Activated B cell treated with CpG ODN at 0.5 μM for 24 hours (primary cell): ENCODE results near the gene RNF145. TPM values are rescaled to one million over a fixed set of nuclear protein-coding genes. Genes with fewer than 3 reads are reported as not detected.
"Not testable (repeated sequence)": the region's sequence is repeated elsewhere in the genome, so short reads cannot be mapped to it uniquely, and the experiment has no call there.

Source experiments
- ATAC-seq: fragments of 200-7000 bp; cut with Tn5 transposase; one replicate; pipeline ENCODE4 v1.10.0; 2021; ENCODE audit warnings: low read depth, mild to moderate bottlenecking, moderate library complexity
- CTCF ChIA-PET: fragments of 350-600 bp; sonication (Branson Sonifier 250); formaldehyde crosslinking; loops from one replicate; lab custom pipeline; 2021; ENCODE audit warnings: antibody characterized with exemption; lab: Charles Lee
- POLR2A ChIA-PET: fragments of 350-600 bp; sonication (Branson Sonifier 250); formaldehyde crosslinking; loops from one replicate; lab custom pipeline; 2021; ENCODE audit warnings: antibody characterized with exemption; lab: Charles Lee
- DNase-seq: peaks from one replicate; pipeline ENCODE4 v3.0.0; 2022
- H3K27ac Mint-ChIP-seq: one replicate; pipeline ENCODE4 v1.8.0; 2020; ENCODE audit warnings: mixed read lengths
- H3K27me3 Mint-ChIP-seq: one replicate; pipeline ENCODE4 v1.8.0; 2021; ENCODE audit warnings: mixed read lengths
- H3K36me3 Mint-ChIP-seq: one replicate; pipeline ENCODE4 v1.8.0; 2021; ENCODE audit warnings: low read depth, mixed read lengths
- H3K4me1 Mint-ChIP-seq: one replicate; pipeline ENCODE4 v1.8.0; 2021; ENCODE audit warnings: mixed read lengths
- H3K4me3 Mint-ChIP-seq: one replicate; pipeline ENCODE4 v1.8.0; 2020; ENCODE audit warnings: mild to moderate bottlenecking, mixed read lengths
- H3K9me3 Mint-ChIP-seq: one replicate; pipeline ENCODE4 v1.8.0; 2020; ENCODE audit warnings: mixed read lengths
- CTCF ChIP-seq: fragments of 200-600 bp; IDR thresholded peaks from one replicate; pipeline ENCODE4 v1.8.0; 2022; ENCODE audit warnings: antibody characterized with exemption, mild to moderate bottlenecking
- intact Hi-C: fragments of 100-400 bp; cut with micrococcal nuclease; formaldehyde crosslinking; loops from one replicate; pipeline ENCODE4 v1.15.1; 2024
- total RNA-seq: library from RNA; stranded (reverse); gene quantifications from 2 replicates; pipeline ENCODE4 v1.2.3, GENCODE V29; 2022

RNF145 gene
- total RNA-seq, 1 donor from 2014 or later, result 66.1 TPM

- DNase-seq (no peak), ATAC-seq (no peak)
- no peaks in the 10 kb centered on the region for H3K9me3 Mint-ChIP-seq
- no peak overlapping the region for H3K4me3 Mint-ChIP-seq
- no peaks in the 10 kb centered on the region for H3K4me1 Mint-ChIP-seq
- intact Hi-C loops, result no loop called here
- H3K27ac Mint-ChIP-seq, result no peak overlapping the region
- no peaks in the 10 kb centered on the region for H3K36me3 Mint-ChIP-seq
- H3K27me3 Mint-ChIP-seq, result no peaks in the 10 kb centered on the region
- TF ChIP-seq CTCF, result no peak
- POLR2A ChIA-PET, result no interaction called here
- CTCF ChIA-PET, result no interaction called here
Measured at GRCh38 chr5:159230657-159231056, 21.3 kb upstream of the RNF145 start.

DNA sequence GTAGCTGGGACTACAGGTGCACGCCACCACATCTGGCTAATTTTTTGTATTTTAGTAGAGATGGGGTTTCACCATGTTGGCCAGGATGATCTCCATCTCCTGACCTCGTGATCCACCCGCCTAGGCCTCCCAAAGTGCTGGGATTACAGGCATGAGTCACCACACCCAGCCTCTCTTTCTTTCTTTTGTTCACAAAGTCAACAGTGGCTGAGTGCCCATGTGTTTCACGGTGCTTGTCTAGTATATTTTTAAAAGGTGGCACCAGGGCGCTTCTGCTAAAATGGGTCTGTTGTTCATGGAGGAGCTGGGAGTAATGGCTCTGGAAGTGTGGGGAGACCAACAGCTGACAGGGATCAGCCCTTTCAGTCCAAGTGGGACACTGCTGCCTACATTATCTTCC, 18.7 kb upstream of the RNF145 start:
- H3K27ac Mint-ChIP-seq, H3K9me3 Mint-ChIP-seq, H3K27me3 Mint-ChIP-seq, POLR2A ChIA-PET, ATAC-seq, DNase-seq, H3K4me1 Mint-ChIP-seq, intact Hi-C loops, H3K36me3 Mint-ChIP-seq, H3K4me3 Mint-ChIP-seq, CTCF ChIA-PET: not testable (repeated sequence)

DNA sequence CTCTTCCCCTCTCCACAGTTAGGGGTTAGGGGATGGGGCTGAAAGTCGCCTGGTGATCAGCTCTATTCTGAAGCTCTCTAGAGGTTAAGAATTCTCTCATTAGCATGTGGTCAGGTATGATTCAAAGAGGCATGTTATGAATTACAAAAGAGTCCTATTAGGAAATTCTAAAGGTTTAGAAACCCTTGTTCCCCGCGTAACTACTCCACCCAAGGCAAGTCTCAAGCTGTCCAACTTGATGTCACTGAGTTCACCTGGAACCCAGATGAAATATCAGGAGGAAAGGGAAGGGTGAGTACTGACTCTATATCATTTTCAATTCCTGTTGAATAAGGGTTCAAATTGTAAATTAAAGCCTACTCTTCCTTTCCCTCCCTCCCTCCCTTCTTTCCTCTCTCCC, 18.1 kb upstream of the RNF145 start:
- no peaks in the 10 kb centered on the region for H3K36me3 Mint-ChIP-seq
- POLR2A ChIA-PET, result no interaction called here
- no peak for ATAC-seq
- H3K9me3 Mint-ChIP-seq, result no peaks in the 10 kb centered on the region
- no peak for DNase-seq
- H3K4me1 Mint-ChIP-seq, result no peaks in the 10 kb centered on the region
- no peak overlapping the region for H3K4me3 Mint-ChIP-seq
- no peaks in the 10 kb centered on the region for H3K27me3 Mint-ChIP-seq
- no peak for TF ChIP-seq CTCF
- CTCF ChIA-PET, result no interaction called here
- intact Hi-C loops, result no loop called here
- H3K27ac Mint-ChIP-seq, result no peak overlapping the region

GRCh38 chr5:159226451-159226850, 17.1 kb upstream of the RNF145 start:
- Mint-ChIP-seq H3K27me3 (no peaks in the 10 kb centered on the region), H3K27ac (no peak overlapping the region), H3K9me3 (no peaks in the 10 kb centered on the region), H3K4me3 (no peak overlapping the region), H3K4me1 (no peaks in the 10 kb centered on the region), H3K36me3 (no peaks in the 10 kb centered on the region)
- POLR2A ChIA-PET, result no interaction called here
- no peak for DNase-seq
- CTCF ChIA-PET, result interaction anchor here (0.7 kb wide), 1 partner anchor 1755 kb away, joined by 3 read pairs; no protein-coding TSS in a partner anchor
- no peak for ATAC-seq
- no peak for TF ChIP-seq CTCF
- intact Hi-C loops, result no loop called here

DNA sequence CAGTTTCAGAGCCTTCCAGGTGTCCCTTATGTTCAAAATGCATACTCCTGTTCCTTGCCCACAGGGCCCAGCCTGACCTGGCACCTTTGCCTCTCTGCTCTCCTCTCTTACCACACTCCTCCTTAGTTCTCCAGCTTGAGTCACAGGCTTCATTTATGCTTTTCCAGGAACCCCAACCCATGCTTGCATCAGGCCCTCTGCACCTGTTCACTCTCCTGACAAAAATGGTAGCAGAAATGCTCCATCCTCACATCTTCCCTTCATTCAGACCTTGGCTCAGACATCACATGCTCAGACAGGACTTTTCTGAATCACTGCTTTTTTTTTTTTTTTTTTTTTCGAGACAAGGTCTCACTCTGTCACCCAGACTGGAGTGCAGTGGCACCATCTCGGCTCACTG, 15.1 kb upstream of the RNF145 start:
- no peak overlapping the region for H3K4me3 Mint-ChIP-seq
- H3K27me3 Mint-ChIP-seq, result no peaks in the 10 kb centered on the region
- no peak for DNase-seq
- intact Hi-C loops, result no loop called here
- ATAC-seq, result no peak
- ChIA-PET POLR2A (interaction anchor here (0.6 kb wide), 1 partner anchor 529 kb away, joined by 3 read pairs; no protein-coding TSS in a partner anchor), CTCF (no interaction called here)
- H3K27ac Mint-ChIP-seq, result no peak overlapping the region
- TF ChIP-seq CTCF, result no peak
- no peaks in the 10 kb centered on the region for H3K36me3 Mint-ChIP-seq
- no peaks in the 10 kb centered on the region for H3K4me1 Mint-ChIP-seq
- H3K9me3 Mint-ChIP-seq, result no peaks in the 10 kb centered on the region

DNA sequence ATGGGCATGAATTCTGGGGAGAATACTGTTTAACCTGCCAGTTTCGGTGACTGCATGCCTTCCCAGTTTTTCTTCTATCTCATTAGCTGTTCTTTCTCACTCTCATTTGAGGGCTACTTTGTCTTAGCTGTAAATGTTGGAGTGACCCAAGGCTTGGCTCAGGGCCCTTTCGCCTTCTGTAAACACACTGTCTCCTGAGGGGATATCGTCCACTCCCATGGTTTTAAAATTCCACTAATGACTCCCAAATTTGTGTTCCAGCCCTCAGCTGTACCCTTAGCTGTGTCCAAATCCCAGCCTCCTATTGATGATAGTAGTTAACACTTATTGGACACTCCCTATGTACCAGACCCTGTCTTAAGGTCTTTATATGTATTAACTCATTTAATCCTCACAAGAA, 14.1 kb upstream of the RNF145 start:
- no peaks in the 10 kb centered on the region for H3K4me1 Mint-ChIP-seq
- no peak overlapping the region for H3K27ac Mint-ChIP-seq
- DNase-seq (no peak), ATAC-seq (no peak)
- H3K36me3 Mint-ChIP-seq, result no peaks in the 10 kb centered on the region
- POLR2A ChIA-PET, result no interaction called here
- H3K4me3 Mint-ChIP-seq, result no peak overlapping the region
- intact Hi-C loops, result no loop called here
- no peak for TF ChIP-seq CTCF
- CTCF ChIA-PET, result no interaction called here
- H3K9me3 Mint-ChIP-seq, result no peaks in the 10 kb centered on the region
- H3K27me3 Mint-ChIP-seq, result no peaks in the 10 kb centered on the region
